WERI-Rb-1 (cell line): ENCODE measurements around the gene FAM135A.
A peak's percentile ranks its signal among the peaks of the same experiment; 100 is the strongest.

Source experiments
- DNase-seq: peaks from one replicate; pipeline ENCODE4 v3.0.0-alpha.2; 2020
- H3K27ac ChIP-seq: fragments of 250-450 bp; sonication (Bioruptor Pico); 2 replicates; pipeline ENCODE4 v1.5.1; 2020; ENCODE audit warnings: mild to moderate bottlenecking, moderate library complexity
- H3K27me3 ChIP-seq: fragments of 250-450 bp; sonication (Bioruptor Pico); 2 replicates; pipeline ENCODE4 v1.5.1; 2021; ENCODE audit warnings: mild to moderate bottlenecking, low read depth, moderate library complexity; ENCODE audit not compliant: insufficient read depth, severe bottlenecking
- H3K36me3 ChIP-seq: fragments of 250-450 bp; sonication (Bioruptor Pico); 2 replicates; pipeline ENCODE4 v1.5.1; 2020; ENCODE audit warnings: mild to moderate bottlenecking, moderate library complexity
- H3K4me3 ChIP-seq: 2 replicates; pipeline ENCODE4 v1.5.1; 2011; ENCODE audit warnings: low read depth, mild to moderate bottlenecking, control low read depth, low read length
- H3K9me3 ChIP-seq: fragments of 250-450 bp; sonication (Bioruptor Pico); 2 replicates; pipeline ENCODE4 v1.5.1; 2021; ENCODE audit warnings: mild to moderate bottlenecking, moderate library complexity; ENCODE audit not compliant: severe bottlenecking
- TF ChIP-seq, protein P1 (sequence below): IDR thresholded peaks from 2 replicates; pipeline ENCODE4 v1.5.1; 2011; ENCODE audit warnings: low read depth, mild to moderate bottlenecking, control low read depth, inconsistent platforms, low read length

The FAM135A gene

DNA sequence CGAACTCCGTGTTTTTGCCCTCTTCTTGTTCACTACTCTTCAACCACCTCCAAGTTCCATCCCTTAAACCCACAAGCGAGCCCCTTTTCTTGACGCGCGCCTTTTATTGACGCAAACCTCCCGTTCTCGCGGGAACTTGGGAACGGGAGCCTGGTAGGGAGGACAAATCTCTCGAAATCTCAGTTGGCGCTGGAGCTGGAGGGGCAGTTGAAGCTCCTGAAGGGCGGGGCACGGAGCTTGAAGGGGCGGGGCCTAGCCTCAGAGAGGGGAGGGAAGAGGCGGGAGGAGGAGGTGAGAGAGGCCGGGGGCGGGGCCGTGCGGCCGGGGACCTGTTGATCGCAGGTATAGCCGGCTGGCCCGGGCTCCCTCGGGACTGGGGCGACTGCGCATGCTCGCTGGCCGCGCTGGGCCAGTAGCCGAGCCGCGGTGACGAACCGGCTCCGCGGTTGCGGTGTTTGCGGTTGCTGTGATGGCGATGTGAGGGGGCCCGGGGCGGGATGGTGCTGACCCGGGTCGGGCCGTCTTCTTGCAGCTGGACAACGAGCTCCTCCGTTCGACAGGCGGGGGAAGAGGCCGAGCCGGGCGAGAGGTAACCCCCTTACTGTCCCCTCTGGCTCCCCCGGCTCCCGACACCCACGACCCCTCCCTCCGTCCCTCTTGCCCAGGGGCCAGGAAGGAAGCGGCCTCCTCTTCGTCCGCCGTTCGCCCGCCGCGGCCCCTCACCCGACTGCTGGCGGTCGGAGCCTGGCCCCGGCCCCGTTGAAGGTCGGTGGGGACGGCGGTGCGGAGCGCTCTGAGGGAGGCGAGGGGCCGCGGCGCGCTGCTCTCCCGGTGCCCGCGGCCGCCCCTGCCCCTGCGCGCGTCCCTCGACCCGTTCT lies at the start of gene FAM135A:
FAM135A (plus strand) TSS at position 395 of the 878 bp plus-strand sequence. CDS start 14,835 bp downstream, outside the sequence.
- peak within 1 kb of the TSS; percentile 89 for H3K27ac ChIP-seq
- H3K4me3 ChIP-seq: peak within 1 kb of the TSS; percentile 69
- no peaks in the 10 kb centered on the region for H3K9me3 ChIP-seq
- peaks cover 3% of the 10 kb centered on the region for H3K36me3 ChIP-seq
- TF ChIP-seq, protein P1, sequence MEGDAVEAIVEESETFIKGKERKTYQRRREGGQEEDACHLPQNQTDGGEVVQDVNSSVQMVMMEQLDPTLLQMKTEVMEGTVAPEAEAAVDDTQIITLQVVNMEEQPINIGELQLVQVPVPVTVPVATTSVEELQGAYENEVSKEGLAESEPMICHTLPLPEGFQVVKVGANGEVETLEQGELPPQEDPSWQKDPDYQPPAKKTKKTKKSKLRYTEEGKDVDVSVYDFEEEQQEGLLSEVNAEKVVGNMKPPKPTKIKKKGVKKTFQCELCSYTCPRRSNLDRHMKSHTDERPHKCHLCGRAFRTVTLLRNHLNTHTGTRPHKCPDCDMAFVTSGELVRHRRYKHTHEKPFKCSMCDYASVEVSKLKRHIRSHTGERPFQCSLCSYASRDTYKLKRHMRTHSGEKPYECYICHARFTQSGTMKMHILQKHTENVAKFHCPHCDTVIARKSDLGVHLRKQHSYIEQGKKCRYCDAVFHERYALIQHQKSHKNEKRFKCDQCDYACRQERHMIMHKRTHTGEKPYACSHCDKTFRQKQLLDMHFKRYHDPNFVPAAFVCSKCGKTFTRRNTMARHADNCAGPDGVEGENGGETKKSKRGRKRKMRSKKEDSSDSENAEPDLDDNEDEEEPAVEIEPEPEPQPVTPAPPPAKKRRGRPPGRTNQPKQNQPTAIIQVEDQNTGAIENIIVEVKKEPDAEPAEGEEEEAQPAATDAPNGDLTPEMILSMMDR: no peak
- H3K27me3 ChIP-seq: no peaks in the 10 kb centered on the region
- peak; percentile 99 for DNase-seq

DNA sequence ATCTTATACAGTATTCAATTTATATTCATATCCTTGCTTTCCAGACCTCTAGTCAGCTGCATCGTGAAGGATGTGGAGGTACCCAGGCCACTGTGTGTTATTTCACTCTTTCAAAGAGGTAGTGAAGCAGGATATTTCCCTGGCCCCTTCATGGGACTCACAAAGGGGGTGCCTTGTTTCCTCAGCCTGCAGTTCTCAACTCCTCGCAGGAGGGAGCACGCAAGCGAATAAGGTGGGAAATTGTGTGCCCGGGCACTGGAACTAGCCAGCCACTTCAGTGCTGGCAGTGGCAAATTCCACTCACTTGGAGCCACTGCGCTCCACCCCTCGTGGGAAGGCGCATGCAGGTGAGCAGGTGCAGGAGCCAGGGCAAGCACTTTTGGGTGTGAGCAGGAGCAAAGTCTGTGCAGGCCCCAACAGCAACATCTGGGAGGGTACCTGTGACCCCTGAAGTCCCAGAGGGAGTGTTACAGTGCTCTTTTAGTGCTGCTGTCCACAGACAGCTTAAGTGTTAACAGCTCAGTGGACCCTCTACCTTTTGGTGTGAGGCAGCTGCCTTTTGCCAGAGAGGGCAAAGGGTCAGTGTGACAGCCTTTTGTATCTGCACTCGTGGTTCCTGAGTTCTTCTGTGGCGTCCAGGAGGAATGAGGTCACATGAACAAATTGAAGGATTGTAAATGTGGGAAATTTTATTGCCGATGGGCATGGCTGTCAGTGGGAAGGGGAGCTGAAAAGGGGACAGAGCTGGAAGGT lies 49.4 kb upstream of the FAM135A start:
- Histone ChIP-seq H3K4me3 (no peak overlapping the region), H3K27me3 (no peaks in the 10 kb centered on the region), H3K27ac (no peak overlapping the region), H3K36me3 (no peaks in the 10 kb centered on the region), H3K9me3 (no peaks in the 10 kb centered on the region)
- TF ChIP-seq, protein P1: no peak
- no peak for DNase-seq

DNA sequence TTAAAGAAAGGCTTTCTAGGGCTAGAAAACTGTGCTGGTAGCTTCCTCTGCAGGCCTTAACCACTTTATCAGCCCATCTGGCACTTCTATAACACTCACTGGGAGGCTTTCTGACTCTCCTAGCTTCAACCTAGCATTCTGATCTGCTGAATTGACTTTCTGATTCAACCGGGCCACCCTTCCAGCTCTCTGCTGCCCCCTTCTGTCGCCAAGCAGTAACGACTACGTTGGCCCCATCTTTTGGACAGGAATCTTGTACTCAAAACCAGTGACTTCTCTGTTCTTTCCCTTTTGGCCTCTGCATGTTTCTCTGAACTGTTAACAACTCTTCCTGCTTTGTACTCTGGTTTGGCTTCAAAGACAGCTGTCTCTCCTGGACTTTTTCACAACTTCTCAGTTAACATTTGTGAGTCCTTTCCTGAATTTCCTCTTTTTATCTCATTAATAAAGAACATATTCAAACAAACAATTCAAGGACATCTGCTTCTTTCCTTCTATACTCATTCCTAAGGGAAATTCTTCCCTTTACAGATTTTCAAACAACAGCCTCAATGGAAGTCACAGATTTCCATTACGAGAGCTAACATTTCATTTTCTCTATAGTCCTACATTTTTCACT lies 43.9 kb upstream of the FAM135A start:
- Histone ChIP-seq H3K9me3 (no peaks in the 10 kb centered on the region), H3K27me3 (no peaks in the 10 kb centered on the region), H3K36me3 (no peaks in the 10 kb centered on the region), H3K4me3 (no peak overlapping the region), H3K27ac (no peak overlapping the region)
- TF ChIP-seq, protein P1: peak; percentile 89
- peak; percentile 80 for DNase-seq

DNA sequence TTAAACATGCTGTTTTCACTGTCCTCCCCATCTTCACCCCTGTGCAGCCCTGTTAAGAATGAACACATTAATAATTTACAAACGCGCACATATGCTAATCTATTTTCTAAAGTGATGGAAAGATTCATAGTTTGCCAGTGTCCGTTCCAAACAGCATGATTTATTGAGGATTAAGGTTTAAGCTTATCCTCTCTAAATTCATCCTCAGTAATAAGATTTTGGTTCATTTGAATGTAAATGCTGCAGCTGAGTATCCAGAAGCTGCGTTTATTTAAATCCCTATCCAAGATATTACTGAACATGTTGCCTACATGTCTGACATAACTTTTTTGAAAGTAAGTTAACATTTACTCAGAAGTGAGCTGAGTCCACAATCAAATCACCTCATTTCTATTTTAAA lies 42.8 kb upstream of the FAM135A start:
- TF ChIP-seq, protein P1: no peak
- Histone ChIP-seq H3K27me3 (no peaks in the 10 kb centered on the region), H3K27ac (peak overlapping the region; percentile 65), H3K36me3 (no peaks in the 10 kb centered on the region), H3K4me3 (peak overlapping the region; percentile 32), H3K9me3 (no peaks in the 10 kb centered on the region)
- DNase-seq: no peak

DNA sequence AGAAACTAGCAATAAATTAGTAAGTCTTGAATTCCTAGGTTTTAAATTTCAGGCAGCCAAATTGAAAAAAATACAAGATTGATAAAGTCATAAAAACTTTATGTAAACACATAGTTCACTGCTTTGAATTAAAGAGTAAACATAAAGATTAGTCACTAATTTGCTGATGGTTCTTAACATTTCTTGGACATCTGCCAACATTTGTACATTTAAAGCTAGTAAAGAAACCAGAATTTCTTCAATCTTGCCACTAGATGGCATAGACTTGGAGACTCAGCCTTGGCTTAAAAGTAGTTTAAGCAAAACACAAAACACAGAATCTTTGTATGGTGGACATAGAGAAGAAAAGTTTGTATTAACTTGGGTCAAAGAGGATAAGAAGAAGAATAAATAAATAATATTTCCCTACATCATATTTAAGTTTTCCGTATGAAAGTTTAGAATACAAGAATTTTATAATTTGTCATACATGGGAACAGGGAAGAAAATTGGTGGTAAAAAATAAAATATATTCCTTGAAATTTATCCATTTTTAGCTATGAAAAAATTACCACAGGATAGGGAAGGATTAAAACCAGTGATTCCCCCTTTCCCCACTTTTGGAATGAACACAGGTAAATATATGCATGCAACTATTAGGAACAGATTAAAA lies 41.7 kb upstream of the FAM135A start:
- no peak overlapping the region for H3K4me3 ChIP-seq

More for the DNA sequence above, 41.7 kb upstream of the FAM135A start:
- Histone ChIP-seq H3K27me3 (no peaks in the 10 kb centered on the region), H3K27ac (peak overlapping the region; percentile 65; the same call in 1 of the 2 replicates), H3K36me3 (no peaks in the 10 kb centered on the region), H3K9me3 (no peaks in the 10 kb centered on the region)
- TF ChIP-seq, protein P1: peak; percentile 43
- DNase-seq: no peak
